HG02610 (cell line): Measurements from ENCODE around the gene ZNF69.
"Not testable (repeated sequence)": the region's sequence is repeated elsewhere in the genome, so short reads cannot be mapped to it uniquely, and the experiment has no call there.

Experiments used
- ATAC-seq: cut with Tn5 transposase; IDR thresholded peaks from one replicate; pipeline ENCODE4 v1.9.1; 2021; ENCODE audit warnings: mild to moderate bottlenecking, moderate library complexity; ENCODE audit not compliant: unreplicated experiment

Gene ZNF69

GRCh38 chr19:11887611-11888531, at the start of gene ZNF69:
Gene ZNF69 (plus strand): TSS chr19:11887782. CDS start chr19:11887924, 142 bp downstream.
- ATAC-seq, result no peak

- no peak for ATAC-seq
Observed at GRCh38 chr19:11843722-11844121, 43.9 kb upstream of the ZNF69 start.

- ATAC-seq, result not testable (repeated sequence)
Observed at GRCh38 chr19:11847615-11848014, 40.0 kb upstream of the ZNF69 start.

DNA sequence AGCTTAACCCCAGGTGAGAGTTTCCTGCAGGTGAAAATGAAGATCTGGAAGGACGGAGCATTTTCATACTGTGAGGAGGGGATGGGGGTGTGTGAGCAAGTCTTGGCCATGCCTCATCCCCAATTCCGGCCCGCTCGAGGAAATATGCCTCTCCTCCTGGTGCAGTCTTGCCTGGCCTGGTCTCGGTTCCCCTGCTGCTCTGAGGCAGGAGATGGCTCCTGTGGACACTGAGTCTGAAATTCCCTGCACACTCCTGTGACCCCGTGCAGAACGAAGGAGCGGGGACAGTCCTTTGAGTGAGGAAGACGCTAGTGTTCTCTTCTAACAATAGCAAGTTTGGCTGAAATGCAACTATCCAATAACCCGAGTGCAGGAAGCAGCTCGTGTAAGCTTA, 39.4 kb upstream of the ZNF69 start:
- no peak for ATAC-seq

- peak; percentile 67 for ATAC-seq
Observed at GRCh38 chr19:11848594-11849469, 38.8 kb upstream of the ZNF69 start, which contains the start of gene ZNF439. Gene ZNF439 (plus strand): TSS chr19:11848726. CDS start chr19:11848868, 142 bp downstream.

- ATAC-seq, result not testable (repeated sequence)
Observed at GRCh38 chr19:11850289-11850688, 37.3 kb upstream of the ZNF69 start.

- ATAC-seq, result no peak
Observed at GRCh38 chr19:11853358-11853757, 34.2 kb upstream of the ZNF69 start.

GRCh38 chr19:11856596-11857250, 30.9 kb upstream of the ZNF69 start:
- ATAC-seq, result no peak

DNA sequence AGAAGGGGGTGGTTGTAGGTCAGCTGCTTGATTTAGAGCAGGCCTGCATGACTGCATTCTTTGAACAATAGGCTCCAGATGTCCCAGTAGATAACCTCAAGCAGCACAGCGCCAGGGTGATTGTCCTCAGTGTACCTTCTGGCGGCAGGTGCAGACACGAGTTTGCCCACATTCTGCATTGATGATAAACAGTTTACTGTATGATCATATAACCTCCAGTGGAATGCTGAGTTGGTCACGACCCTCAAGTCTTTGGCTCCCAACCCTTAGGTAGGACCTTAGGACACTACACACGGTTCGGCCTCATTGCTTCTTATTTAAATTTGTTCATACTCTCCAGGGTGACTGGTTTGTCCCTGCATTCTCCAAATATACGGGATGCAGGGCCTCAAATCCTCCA, 26.9 kb upstream of the ZNF69 start:
- no peak for ATAC-seq

DNA sequence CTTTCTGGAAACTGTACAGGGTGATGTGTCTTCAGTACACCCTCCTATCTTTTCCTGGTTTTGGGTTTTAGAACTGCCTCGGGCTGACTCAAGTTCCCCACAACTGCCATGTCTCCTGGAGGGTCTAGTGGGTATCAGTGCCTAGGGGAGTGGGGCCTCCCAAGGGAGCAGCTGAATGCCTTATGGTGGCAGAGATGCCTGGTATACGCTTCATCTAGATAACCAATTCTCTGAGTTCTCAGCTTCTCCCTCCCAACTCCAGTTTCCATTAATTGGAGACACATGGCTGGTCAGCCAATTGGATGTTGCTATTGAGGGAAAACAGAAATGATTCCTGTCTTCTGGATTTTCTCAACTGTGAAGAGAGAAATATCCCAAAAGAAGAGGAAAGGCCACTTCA, 26.3 kb upstream of the ZNF69 start:
- no peak for ATAC-seq

GRCh38 chr19:11867766-11868165, 19.8 kb upstream of the ZNF69 start:
- ATAC-seq, result not testable (repeated sequence)

DNA sequence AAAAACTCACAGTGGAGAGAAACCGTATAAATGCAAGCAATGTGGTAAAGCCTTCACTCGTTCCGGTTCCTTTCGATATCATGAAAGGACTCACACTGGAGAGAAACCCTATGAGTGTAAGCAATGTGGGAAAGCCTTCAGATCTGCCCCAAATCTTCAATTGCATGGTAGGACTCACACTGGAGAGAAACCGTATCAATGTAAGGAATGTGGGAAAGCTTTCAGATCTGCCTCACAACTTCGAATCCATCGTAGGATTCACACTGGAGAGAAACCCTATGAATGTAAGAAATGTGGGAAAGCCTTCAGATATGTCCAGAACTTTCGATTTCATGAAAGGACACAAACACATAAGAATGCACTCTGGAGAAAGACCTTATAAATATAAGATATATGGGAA, 19.4 kb upstream of the ZNF69 start:
- no peak for ATAC-seq

GRCh38 chr19:11872624-11873023, 15.0 kb upstream of the ZNF69 start:
- no peak for ATAC-seq

DNA sequence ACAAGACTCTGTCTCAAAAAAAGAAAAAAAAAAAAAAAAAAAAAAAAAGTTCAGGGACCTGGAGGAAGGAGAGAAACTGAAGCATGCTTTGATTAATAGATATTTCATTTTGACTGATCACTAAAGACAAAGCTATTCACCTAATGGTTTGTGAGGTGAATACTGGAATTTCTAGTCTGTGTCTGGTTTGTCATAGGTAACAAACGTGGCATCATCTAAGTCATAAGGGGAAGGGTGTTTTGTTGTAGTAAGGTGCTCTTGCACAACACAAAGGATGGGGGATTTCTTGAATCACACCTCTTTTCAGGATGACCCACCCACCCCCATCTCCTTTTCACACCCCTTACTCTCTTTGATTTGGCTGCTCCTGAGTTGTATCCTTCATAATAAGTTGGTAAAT, 13.8 kb upstream of the ZNF69 start:
- ATAC-seq, result no peak

DNA sequence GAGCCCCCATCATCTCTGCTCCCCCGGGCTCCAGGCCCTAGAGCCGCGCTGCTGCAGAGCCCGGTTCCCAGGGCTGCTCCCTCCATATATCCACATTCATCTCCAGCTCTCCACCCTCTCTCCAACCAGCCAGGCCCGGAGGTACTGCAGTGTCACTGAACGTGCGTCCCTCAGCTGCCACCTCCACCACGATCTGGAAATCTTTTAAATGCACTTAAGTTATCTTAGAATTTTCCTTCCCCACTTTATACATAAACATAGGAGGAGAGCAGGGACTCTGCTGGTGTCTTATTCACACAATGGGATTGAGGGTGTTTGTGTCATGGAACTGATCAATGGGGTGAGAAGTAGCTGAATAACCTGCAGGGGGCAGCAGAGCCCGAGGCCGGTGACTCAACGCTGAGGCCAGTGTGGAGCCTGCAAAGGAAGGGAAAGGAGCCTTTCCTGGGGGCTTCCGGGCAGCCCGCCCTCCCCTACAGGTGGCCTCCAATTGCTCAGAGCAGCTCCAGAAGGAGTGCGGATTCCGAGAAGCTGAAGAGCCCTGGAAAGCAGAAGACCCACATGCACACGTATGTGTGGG, 7.8 kb upstream of the ZNF69 start:
- not testable (repeated sequence) for ATAC-seq

GRCh38 chr19:11880598-11880997, 7.0 kb upstream of the ZNF69 start:
- no peak for ATAC-seq

DNA sequence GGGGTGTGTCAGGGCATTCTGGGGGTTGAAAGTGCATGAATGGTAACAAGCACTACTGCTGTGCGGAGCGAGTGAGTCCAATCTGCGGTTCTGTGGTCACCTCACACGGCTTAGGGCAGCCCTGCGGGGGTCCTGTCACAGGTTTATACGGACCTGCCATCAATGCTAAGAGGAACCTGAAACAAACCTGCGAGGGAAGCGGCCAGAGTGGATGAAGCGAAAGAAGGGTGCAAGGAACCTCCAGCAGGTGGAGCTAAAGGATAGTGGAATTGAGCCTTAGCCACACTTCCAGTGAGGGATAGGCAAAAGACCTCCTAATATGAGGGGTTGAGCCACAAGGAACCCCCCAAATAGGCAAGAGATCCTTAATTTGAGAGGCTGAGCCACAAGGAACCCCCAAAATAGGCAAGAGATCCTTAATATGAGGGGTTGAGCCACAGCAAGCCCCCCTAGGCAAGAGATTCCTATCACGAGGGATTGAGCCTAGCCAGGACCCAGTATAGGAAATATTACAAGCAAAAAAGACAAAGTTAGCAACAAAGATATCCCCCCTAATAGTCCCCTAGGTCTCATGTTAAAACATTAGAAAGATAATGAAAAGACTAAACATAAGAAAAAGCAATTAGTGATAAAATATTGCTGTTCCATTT, 6.3 kb upstream of the ZNF69 start:
- no peak for ATAC-seq

DNA sequence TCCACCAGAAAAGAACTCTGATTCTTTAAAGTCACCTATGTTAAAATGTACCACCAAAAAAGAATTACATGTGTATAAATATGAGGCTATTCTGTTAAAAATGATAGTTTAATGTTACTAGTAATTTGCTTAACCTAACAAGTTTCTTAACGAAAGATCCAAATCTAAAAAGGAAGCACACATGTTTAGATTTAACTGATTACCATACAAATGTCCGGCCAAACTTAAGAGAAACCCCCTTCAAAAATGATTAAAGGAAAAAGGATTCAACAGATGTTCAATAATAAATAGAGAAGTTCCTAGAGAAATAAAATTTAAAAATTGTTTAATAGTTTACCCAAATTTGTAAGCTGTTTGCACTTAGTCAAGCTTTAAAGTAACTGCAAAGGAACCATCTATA, 5.0 kb upstream of the ZNF69 start:
- ATAC-seq, result no peak

- ATAC-seq, result no peak
Observed at GRCh38 chr19:11887234-11887610, 360 bp upstream of the ZNF69 start.

DNA sequence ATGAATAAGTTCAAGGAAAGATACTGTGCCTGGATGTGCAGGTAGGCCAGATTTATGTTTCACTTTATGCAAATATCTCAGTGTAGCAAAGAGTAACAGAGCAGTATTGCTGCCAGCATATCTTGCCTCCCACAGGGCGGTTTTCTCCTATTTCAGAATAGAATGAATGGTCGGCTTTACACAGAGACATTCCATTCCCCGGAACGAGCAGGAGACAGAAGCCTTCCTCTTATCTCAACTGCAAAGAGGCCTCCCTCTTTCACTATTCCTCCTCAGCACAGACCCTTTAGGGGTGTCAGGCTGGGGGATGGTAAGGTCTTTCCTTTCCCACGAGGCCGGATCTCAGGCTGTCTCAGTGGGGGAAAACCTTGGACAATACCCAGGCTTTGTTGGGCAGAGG, 2.3 kb downstream of the ZNF69 start:
- ATAC-seq, result not testable (repeated sequence)
